GM10847 (cell line): ENCODE results near the gene LACTBL1.

ENCODE experiments used
- POLR2A ChIP-seq: IDR thresholded peaks from 2 replicates; pipeline ENCODE4 v1.6.1; 2011; ENCODE audit not compliant: insufficient read length; ENCODE audit errors: extremely low read depth

The LACTBL1 gene

GRCh38 chr1:22903113-22903512 is 69.6 kb downstream of the LACTBL1 start:
- no peak for TF ChIP-seq POLR2A
